ENCODE results near the gene FAM72A.

FAM72A gene

DNA sequence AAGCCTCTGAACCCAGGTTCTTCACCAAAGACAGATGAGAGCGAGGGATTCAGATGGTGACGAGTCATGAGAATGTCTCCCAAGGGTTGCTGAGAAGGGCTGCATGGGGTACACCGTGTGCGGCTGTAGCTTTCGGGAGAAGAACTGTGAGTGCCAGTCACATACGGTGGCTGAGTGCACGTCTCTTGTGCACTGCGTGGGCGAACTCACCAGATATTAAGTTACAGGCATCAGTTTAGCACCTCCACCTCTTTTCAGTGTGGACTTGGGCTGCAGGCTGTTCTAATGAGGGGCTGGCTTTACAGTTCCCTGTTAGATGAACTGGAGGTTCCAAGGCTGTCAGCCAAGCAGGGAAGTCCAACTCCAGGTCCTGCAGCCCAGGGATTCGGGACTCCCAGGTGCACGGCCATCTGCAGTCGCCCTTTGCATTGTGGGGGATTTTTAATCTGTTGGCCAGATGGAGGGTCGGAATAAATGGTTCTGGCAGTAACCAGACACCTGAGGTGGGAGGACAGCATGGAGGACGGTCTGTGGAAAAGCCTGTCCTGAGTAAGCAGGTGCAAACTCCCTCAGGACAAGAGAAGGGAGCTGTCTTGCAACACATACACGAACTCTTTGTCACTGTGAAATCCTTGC, 59.0 kb downstream of the FAM72A start:
- no peak for DNase-seq (ENCODE audit: low spot score)
- in situ Hi-C loops (cut with MboI; ENCODE audit: low sequenced_read_pairs, unreplicated experiment): no loop called here
- TF ChIP-seq CTCF (IDR thresholded peaks at IDR 0.05; ENCODE audit: borderline replicate concordance, control extremely low read depth, extremely low read depth, insufficient read depth, missing control alignments): no peak

GRCh38 chr1:206142770-206143169, 59.9 kb downstream of the FAM72A start:
- in situ Hi-C loops (cut with MboI; ENCODE audit: low sequenced_read_pairs, unreplicated experiment): no loop called here
- TF ChIP-seq CTCF (IDR thresholded peaks at IDR 0.05; ENCODE audit: borderline replicate concordance, control extremely low read depth, extremely low read depth, insufficient read depth, missing control alignments): no peak
- no peak for DNase-seq (ENCODE audit: low spot score)

DNA sequence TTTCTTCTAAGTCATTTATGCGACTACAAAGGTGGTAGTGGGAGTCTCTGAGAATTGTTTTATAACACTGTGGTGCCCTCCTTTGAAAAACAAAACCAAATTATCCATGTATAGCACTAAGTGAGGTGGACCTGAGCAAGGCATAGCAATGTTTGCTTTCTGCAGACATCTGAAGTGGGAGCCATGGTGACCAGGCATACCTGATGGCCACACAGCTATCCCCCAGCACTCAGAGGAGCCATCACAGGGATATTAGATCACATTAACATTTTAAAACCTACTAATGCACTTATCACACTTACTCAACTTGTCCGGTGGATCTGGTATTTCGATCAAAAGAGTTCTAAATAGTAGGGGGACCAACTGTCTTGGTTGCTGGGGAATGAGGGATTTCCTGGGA, 60.6 kb downstream of the FAM72A start:
- in situ Hi-C loops (cut with MboI; ENCODE audit: low sequenced_read_pairs, unreplicated experiment): no loop called here
- DNase-seq (ENCODE audit: low spot score): no peak
- TF ChIP-seq CTCF (IDR thresholded peaks at IDR 0.05; ENCODE audit: borderline replicate concordance, control extremely low read depth, extremely low read depth, insufficient read depth, missing control alignments): no peak

DNA sequence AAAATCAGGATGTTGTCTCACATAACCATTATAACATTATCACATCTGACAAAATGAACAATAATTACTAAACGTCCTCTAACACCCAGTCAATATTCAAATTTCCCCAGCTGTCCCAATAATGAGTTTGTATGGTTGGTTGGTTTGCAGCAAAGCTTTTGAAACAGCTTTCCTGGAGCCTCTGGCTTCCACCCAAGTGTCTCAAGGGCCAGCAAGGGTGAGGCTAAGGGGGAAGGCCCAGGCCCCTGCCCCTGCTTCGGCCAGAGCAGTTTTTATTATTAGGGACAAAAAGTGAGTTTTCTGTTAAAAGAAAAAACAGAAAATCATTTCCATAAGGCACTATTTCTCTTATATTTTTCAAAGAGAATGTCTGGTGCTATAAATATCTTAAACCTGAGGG, 66.4 kb downstream of the FAM72A start:
- no peak for DNase-seq (ENCODE audit: low spot score)
- in situ Hi-C loops (cut with MboI; ENCODE audit: low sequenced_read_pairs, unreplicated experiment): no loop called here

More for the DNA sequence above, 66.4 kb downstream of the FAM72A start:
- TF ChIP-seq CTCF (IDR thresholded peaks at IDR 0.05; ENCODE audit: borderline replicate concordance, control extremely low read depth, extremely low read depth, insufficient read depth, missing control alignments): no peak

Measured in GM13976 (cell line).